Effector memory CD4-positive, alpha-beta T cell (primary cell): ENCODE measurements around the gene FOXF2.

Experiments
- DNase-seq, 3 donors: peaks; one replicate each; pipeline ENCODE4 v3.0.0-alpha.2; 2020
- H3K27ac ChIP-seq: 2 replicates; pipeline ENCODE4 v1.7.0; 2013; ENCODE audit warnings: mild to moderate bottlenecking, low read length, moderate library complexity; ENCODE audit not compliant: insufficient read depth, poor library complexity, severe bottlenecking
- H3K27me3 ChIP-seq: replicated peaks from 2 replicates; pipeline ENCODE4 v1.7.0; 2013; ENCODE audit warnings: mild to moderate bottlenecking, low read length; ENCODE audit not compliant: insufficient read depth, control insufficient read depth, poor library complexity, severe bottlenecking
- H3K36me3 ChIP-seq: 2 replicates; pipeline ENCODE4 v1.7.0; 2013; ENCODE audit warnings: mild to moderate bottlenecking, low read length, moderate library complexity; ENCODE audit not compliant: control insufficient read depth, insufficient read depth
- H3K4me1 ChIP-seq: 2 replicates; pipeline ENCODE4 v1.7.0; 2013; ENCODE audit warnings: low read length, mild to moderate bottlenecking; ENCODE audit not compliant: control insufficient read depth, insufficient read depth, poor library complexity, severe bottlenecking
- H3K4me3 ChIP-seq: 2 replicates; pipeline ENCODE4 v1.7.0; 2013; ENCODE audit warnings: low read length, low read depth, mild to moderate bottlenecking; ENCODE audit not compliant: insufficient read depth, poor library complexity, severe bottlenecking
- H3K9me3 ChIP-seq: 2 replicates; pipeline ENCODE4 v1.7.0; 2013; ENCODE audit warnings: mild to moderate bottlenecking, low read length, moderate library complexity; ENCODE audit not compliant: control insufficient read depth

FOXF2 gene

DNA sequence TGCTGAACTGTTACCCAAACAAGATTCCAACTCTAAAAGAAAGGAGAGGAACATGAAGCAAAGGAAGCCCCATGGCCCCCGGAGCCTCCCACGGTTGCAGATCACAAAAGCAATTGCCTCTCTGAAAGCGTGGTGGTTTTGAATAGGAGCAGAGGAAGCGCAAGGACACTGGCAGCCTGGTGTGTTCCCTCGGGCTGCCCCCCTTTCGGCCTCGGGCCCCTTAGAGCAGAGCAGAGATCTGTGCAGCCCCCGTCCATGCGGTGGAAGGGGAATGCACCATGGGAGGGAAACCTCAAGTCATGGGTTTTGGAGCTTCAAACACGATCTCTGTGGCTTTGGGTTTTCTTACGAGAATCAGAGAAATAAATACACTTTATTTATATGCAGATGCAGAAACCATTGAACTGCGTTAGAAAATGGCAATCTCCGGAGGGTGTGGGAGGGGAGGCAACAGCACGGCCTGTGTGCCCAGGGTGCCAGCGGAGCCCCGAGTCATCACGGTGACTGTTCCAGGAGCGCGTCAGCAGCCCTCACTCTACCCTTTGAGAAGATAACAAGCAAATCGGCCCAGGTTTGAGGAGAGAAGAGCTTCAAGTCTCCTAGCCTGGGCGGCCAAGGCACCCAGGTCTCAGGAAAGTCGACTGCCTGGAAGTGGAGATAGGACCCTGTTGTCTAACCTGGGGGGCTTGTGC, 20.5 kb downstream of the FOXF2 start:
- H3K27ac ChIP-seq, result no peak overlapping the region
- H3K36me3 ChIP-seq, result no peaks in the 10 kb centered on the region
- H3K4me1 ChIP-seq, result no peaks in the 10 kb centered on the region
- no peak overlapping the region for H3K4me3 ChIP-seq
- H3K9me3 ChIP-seq, result no peaks in the 10 kb centered on the region
- DNase-seq, result no peak
- H3K27me3 ChIP-seq, result peaks cover 4% of the 10 kb centered on the region

DNA sequence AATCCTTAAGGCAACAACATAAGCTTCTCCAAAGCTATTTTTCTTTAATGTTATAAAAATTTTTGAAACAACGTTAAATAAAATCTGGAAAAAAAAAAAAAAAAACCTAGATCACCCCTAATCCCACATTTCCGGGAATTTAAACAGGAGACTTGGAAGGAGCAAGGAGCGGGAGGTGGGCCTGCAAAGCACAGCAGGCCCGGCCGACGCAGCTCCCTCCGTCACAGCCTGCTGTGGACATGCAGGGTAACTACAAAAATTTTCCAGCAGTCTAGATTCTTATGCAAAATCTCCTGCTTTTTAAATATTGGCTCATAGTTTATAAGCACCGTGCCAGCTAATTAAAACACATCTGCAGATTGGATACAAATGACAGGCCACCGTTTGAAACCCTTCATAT, 23.5 kb downstream of the FOXF2 start:
- Histone ChIP-seq H3K4me1 (no peaks in the 10 kb centered on the region), H3K27me3 (peaks cover 3% of the 10 kb centered on the region), H3K36me3 (no peaks in the 10 kb centered on the region), H3K9me3 (no peaks in the 10 kb centered on the region), H3K4me3 (no peak overlapping the region), H3K27ac (no peak overlapping the region)
- DNase-seq, result no peak

DNA sequence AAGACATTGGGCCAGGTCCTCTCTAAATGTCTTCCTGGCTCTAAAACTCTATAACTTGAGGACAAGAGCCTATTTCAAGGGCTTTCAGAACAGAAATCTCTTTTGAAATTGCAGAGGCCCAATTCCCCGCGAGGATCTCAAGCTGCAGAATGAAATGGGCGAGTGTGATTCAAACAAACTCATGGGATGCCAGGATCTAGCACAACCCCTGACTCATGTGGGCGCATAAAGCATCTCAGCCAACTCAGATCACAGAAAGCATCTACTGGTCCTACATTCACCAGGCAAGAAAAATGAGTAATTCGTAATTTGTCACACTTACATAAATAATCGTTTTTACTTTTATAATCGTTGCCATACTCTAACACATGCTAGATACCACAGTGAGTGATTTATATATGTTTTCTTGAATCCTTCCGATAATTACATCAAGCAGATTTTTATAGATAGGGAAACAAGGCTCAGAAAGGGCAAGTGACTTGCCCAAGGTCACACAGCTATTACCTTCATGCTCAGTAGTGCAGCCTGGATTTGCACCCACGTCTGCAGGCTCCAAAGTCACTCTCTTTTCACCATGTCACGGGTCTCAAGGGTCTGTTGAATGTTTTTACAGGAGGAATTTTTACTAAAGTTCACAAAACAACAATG, 26.2 kb downstream of the FOXF2 start:
- Histone ChIP-seq H3K4me1 (no peaks in the 10 kb centered on the region), H3K27ac (no peak overlapping the region), H3K36me3 (no peaks in the 10 kb centered on the region), H3K4me3 (no peak overlapping the region), H3K27me3 (no peaks in the 10 kb centered on the region), H3K9me3 (no peaks in the 10 kb centered on the region)
- no peak for DNase-seq

DNA sequence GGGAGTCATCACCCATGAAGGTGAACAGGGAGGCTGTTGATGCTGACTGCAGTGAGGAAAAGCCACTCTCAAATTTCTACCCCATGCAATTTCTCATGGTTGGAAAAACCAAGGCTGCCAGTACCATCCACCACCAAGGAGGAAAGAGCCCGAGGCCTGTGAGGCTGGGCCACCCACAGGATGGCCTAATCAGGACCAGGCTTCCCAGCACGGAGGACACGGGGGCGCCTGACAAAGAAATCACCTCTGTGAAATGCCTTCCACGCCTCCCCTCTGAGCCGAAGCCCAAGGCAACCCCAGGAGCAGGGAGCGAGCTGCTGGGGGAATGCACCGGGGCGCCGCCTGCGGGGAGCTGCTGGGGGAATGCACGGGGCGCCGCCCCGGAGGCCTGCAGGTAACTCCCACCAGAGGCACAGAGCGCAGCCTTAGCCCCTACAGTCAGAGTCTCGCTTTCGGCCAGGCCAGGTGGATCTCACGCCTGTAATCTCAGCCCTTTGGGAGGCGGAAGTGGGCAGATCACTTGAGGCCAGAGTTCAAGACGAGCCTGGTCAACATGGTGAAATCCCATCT, 26.9 kb downstream of the FOXF2 start:
- DNase-seq, result no peak
- H3K27me3 ChIP-seq, result no peaks in the 10 kb centered on the region
- no peaks in the 10 kb centered on the region for H3K36me3 ChIP-seq
- H3K9me3 ChIP-seq, result no peaks in the 10 kb centered on the region
- H3K27ac ChIP-seq, result no peak overlapping the region
- no peaks in the 10 kb centered on the region for H3K4me1 ChIP-seq
- H3K4me3 ChIP-seq, result no peak overlapping the region

DNA sequence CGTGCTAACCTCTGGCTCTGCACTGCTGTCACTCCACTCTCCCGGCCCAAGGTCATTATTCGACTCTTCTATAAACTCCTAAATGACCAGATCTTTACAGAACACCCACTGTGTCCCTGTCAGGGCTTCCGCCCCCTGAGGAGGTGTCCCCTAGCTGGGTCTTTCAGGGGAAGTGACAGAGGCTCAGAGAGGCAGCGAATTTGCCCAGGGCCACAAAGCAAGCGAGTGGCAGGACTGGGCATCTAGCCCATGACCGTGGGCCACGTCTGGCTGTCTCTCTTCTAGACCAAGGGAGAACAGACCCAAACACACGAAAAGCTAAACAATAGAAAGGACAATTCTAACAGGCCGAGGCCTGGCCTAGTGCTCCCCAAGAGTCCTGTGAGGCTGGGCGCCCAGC, 27.4 kb downstream of the FOXF2 start:
- Histone ChIP-seq H3K9me3 (no peaks in the 10 kb centered on the region), H3K36me3 (no peaks in the 10 kb centered on the region), H3K27ac (no peak overlapping the region), H3K4me1 (no peaks in the 10 kb centered on the region), H3K27me3 (no peaks in the 10 kb centered on the region), H3K4me3 (no peak overlapping the region)
- no peak for DNase-seq

DNA sequence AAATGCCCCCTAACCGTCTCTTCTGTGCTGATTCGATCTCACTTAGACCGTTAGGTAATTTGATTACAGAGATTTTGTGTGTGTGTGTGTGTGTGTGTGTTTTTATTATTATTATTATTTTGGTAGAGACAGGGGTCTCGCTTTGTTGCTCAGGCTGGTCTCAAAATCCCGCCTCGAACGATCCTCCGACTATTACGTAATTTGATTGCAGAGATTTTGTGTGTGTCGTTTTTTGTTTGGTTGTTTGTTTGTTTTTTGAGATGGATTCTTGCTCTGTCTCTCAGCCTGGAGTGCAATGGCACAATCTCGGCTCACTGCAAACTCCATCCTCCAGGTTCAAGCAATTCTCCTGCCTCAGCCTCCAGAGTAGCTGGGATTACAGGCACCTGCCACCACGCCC, 28.3 kb downstream of the FOXF2 start:
- no peak for DNase-seq
- H3K27ac ChIP-seq, result no peak overlapping the region
- no peak overlapping the region for H3K4me3 ChIP-seq
- no peaks in the 10 kb centered on the region for H3K27me3 ChIP-seq
- H3K4me1 ChIP-seq, result no peaks in the 10 kb centered on the region
- H3K36me3 ChIP-seq, result no peaks in the 10 kb centered on the region
- H3K9me3 ChIP-seq, result no peaks in the 10 kb centered on the region

DNA sequence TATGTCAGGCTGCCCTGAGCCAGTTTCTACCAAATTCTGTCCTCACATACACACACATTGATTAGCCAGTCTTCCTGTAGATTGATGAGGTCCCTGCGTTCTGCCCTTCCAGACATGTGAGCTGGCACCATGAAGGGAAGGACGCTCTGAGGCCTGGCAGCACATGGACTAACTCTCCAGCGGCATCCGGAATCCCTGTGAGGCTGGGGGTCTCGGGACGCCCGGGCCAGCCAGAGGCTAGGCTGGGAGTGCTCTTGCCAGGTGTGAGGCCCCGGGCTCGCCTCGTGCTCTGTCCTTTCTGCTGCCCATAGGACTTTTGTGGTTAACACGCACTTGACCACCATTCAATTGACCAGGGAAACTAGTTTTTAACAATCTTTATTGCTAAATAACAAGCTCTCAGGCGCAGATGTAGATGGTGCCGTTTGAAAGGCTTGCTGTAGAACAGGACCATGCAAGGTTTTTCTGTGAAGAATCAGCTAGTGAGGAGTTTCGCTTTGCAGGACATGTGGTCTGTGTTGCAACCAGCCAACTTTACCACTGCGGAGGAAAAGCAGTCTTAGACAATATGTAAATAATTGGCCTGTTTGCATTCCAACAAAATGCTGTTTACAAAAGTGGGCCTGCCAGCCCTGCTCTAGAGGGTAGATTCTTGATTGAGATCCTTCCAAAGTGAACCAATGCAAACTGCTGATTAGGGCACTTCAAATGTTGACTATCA, 29.3 kb downstream of the FOXF2 start:
- H3K27me3 ChIP-seq, result no peaks in the 10 kb centered on the region
- no peaks in the 10 kb centered on the region for H3K36me3 ChIP-seq
- H3K4me1 ChIP-seq, result no peaks in the 10 kb centered on the region
- DNase-seq, result no peak
- no peak overlapping the region for H3K27ac ChIP-seq
- no peak overlapping the region for H3K4me3 ChIP-seq
- no peaks in the 10 kb centered on the region for H3K9me3 ChIP-seq

DNA sequence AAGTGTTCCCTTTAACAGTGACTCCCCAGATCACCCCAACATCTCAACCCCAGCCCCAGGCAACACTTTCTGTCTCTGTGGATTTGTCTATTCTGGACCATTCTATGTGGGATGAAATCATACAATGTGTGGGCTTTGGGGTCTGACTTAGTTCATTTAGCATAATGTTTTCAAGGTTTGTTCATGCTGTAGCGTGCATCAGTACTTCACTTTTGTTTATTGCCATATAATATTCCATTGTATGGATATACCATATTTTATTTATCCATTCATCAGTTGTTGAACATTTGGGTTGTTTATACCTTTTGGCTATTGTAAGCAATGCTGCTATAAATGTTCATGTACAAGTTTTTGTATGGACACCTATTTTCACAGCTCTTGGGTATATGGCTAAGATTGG, 31.0 kb downstream of the FOXF2 start:
- H3K27me3 ChIP-seq, result no peaks in the 10 kb centered on the region
- no peak overlapping the region for H3K4me3 ChIP-seq
- H3K4me1 ChIP-seq, result no peaks in the 10 kb centered on the region
- no peak overlapping the region for H3K27ac ChIP-seq
- no peak for DNase-seq
- no peaks in the 10 kb centered on the region for H3K36me3 ChIP-seq
- no peaks in the 10 kb centered on the region for H3K9me3 ChIP-seq

DNA sequence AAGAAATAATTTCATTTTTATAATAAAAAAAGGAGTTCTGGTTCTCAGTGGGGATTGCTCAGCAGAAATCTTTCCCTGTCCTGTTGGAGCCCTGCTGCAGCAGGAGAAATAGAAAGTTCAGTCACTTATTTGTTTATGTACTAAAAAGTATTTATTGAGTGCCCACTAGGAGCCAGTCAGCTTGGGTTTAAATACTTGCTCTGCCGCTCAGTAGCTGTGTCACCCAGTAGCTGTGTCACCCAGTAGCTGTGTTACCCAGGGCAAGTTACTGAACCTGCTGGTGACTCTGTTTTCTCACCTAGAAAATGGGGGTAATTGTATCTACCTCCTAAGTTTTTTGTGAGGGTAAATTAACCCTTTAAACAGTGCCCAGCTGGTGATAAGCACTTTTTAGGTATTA, 32.9 kb downstream of the FOXF2 start:
- no peak overlapping the region for H3K27ac ChIP-seq
- H3K27me3 ChIP-seq, result no peaks in the 10 kb centered on the region
- no peak for DNase-seq
- H3K36me3 ChIP-seq, result no peaks in the 10 kb centered on the region
- H3K4me3 ChIP-seq, result no peak overlapping the region
- H3K9me3 ChIP-seq, result no peaks in the 10 kb centered on the region
- H3K4me1 ChIP-seq, result no peaks in the 10 kb centered on the region

DNA sequence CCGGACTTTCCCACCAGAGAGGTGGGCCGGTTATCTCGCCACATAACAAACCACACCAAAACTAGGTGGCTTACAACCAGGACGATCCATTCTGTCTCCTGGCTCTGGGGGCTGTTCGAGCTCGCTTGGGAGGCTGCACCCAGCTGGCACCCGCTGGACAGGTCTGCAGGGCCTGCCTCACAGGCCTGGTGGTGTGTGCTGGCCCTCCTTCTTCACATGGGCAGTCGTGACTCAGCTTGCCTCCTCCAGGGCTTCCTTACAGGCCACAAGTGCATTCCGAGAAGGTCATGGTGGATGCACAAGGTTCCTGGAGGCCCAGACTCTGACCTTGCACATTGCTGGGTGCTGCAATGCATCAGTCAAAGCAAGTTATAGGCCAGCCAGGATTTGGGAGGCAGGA, 34.2 kb downstream of the FOXF2 start:
- no peak for DNase-seq
- no peaks in the 10 kb centered on the region for H3K9me3 ChIP-seq
- no peaks in the 10 kb centered on the region for H3K36me3 ChIP-seq
- no peaks in the 10 kb centered on the region for H3K27me3 ChIP-seq
- H3K4me3 ChIP-seq, result no peak overlapping the region
- no peak overlapping the region for H3K27ac ChIP-seq
- no peaks in the 10 kb centered on the region for H3K4me1 ChIP-seq
